GM10248 (cell line): Measurements from ENCODE around the gene BTG2.

Experiments
- CTCF ChIA-PET: fragments of 300-600 bp; sonication (Branson Sonifier 250); formaldehyde crosslinking; extraction: SDS; loops from one replicate; lab custom pipeline; 2021; ENCODE audit warnings: antibody characterized with exemption; lab: Yijun Ruan, JAX
- POLR2A ChIA-PET: fragments of 350-650 bp; sonication (Branson Sonifier 250); formaldehyde crosslinking; extraction: SDS; loops from one replicate; lab custom pipeline; 2020; ENCODE audit warnings: antibody characterized with exemption; lab: Yijun Ruan, JAX
- DNase-seq: peaks from one replicate; pipeline ENCODE4 v3.0.0; 2012; ENCODE audit errors: extremely low spot score
- TF ChIP-seq, protein P1 (sequence below): IDR thresholded peaks from 2 replicates; pipeline ENCODE4 v1.5.1; 2012; ENCODE audit warnings: mild to moderate bottlenecking, low read depth; ENCODE audit errors: extremely low read depth, missing control alignments, control extremely low read depth

Gene BTG2

DNA sequence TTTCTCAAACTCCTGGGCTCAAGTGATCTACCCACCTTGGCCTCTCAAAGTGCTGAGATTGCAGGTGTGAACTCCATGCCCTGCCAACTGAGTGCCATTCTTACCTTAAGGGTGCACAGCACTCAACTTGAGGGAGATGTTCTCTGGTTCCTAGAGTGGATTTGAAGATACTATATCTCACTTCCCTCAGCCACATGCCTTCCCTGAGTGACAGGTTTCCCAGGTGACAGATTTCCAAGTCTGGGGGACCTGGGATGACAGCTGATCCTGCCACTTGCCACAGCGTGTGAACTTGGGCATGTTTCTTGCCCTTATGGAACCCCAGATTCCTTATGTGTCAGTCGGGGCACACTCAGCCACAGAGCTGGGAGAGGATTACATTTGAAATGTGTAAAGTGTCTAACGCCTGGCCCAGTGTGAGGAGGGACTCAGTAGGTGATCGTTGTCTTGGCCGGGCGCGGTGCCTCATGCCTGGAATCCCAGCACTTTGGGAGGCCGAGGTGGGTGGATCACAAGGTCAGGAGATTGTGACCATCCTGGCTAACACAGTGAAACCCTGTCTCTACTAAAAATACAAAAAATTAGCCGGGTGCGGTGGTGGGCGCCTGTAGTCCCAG is 29.6 kb upstream of the BTG2 start:
- TF ChIP-seq, protein P1, sequence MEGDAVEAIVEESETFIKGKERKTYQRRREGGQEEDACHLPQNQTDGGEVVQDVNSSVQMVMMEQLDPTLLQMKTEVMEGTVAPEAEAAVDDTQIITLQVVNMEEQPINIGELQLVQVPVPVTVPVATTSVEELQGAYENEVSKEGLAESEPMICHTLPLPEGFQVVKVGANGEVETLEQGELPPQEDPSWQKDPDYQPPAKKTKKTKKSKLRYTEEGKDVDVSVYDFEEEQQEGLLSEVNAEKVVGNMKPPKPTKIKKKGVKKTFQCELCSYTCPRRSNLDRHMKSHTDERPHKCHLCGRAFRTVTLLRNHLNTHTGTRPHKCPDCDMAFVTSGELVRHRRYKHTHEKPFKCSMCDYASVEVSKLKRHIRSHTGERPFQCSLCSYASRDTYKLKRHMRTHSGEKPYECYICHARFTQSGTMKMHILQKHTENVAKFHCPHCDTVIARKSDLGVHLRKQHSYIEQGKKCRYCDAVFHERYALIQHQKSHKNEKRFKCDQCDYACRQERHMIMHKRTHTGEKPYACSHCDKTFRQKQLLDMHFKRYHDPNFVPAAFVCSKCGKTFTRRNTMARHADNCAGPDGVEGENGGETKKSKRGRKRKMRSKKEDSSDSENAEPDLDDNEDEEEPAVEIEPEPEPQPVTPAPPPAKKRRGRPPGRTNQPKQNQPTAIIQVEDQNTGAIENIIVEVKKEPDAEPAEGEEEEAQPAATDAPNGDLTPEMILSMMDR, result no peak
- no peak for DNase-seq
- CTCF ChIA-PET, result interaction anchor here (1.0 to 23.0 kb wide), 11 partner anchors 8 to 213 kb away, joined by 3 to 282 read pairs (median 9); partner anchors contain the start of gene BTG2
- POLR2A ChIA-PET, result interaction anchor here (0.6 to 2.9 kb wide), 7 partner anchors 25 to 50 kb away, joined by 3 to 25 read pairs (median 4); partner anchors contain the start of gene BTG2

DNA sequence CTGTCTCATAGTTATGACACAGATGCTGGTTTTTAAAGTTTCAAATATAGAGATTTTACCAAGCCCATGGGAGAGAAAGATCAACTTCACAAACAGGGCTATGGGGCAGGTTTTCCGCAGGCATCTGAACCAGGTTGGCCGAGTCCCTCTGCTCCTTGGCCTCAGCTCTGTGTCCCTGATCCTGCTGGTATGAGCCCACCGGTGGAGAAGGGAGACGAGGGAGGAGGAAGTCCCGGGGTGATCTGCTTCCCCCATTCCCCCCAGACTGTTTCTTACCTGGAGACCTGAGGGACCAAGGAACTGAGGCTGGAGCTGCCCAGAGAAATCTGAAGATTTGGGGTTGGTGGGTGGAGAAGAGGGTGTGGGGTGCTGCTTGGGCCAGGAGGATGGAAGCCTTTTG is 28.9 kb upstream of the BTG2 start:
- DNase-seq, result no peak
- ChIA-PET POLR2A (interaction anchor here (0.6 to 2.9 kb wide), 4 partner anchors 30 to 49 kb away, joined by 3 to 15 read pairs (median 4); partner anchors contain the start of gene BTG2), CTCF (interaction anchor here (1.0 to 23.0 kb wide), 8 partner anchors 8 to 212 kb away, joined by 3 to 282 read pairs (median 45); partner anchors contain the start of gene BTG2)
- TF ChIP-seq, protein P1, result no peak

DNA sequence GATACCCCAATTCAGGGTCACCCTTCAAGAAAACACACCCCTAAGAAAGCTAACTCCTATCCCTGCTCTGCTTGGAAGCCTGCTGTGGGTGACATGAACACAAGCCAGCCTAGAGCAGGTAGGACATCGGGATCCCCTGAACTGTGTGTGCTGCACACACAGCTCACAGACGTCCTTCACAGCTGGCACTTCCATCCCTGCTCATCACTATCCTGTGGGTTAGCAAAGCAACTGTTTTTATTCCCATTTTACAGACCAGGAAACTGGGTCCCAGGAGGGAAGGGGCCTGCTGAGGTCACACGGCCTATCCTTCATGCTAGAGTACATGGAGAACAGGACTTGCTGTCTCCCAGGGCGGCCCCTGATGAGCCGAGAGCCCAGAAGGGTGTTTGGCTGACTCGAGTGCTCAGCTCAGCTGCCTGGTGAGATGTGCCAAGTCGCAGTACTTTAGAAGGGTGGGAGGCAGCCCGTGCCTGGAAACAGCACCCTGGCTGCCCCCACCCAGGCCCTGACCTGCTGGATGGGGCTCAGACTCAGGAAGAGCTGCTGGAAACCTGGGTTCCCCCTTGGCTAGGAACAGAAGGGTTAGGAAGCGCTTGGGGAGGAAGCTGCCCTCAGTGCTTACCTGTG is 28.3 kb upstream of the BTG2 start:
- ChIA-PET CTCF (interaction anchor here (1.0 to 23.0 kb wide), 8 partner anchors 9 to 211 kb away, joined by 3 to 282 read pairs (median 12); no protein-coding TSS in a partner anchor), POLR2A (interaction anchor here (0.6 to 2.9 kb wide), 4 partner anchors 13 to 51 kb away, joined by 4 to 15 read pairs (median 6); partner anchors contain the start of gene BTG2)
- DNase-seq, result no peak
- TF ChIP-seq, protein P1, result no peak

DNA sequence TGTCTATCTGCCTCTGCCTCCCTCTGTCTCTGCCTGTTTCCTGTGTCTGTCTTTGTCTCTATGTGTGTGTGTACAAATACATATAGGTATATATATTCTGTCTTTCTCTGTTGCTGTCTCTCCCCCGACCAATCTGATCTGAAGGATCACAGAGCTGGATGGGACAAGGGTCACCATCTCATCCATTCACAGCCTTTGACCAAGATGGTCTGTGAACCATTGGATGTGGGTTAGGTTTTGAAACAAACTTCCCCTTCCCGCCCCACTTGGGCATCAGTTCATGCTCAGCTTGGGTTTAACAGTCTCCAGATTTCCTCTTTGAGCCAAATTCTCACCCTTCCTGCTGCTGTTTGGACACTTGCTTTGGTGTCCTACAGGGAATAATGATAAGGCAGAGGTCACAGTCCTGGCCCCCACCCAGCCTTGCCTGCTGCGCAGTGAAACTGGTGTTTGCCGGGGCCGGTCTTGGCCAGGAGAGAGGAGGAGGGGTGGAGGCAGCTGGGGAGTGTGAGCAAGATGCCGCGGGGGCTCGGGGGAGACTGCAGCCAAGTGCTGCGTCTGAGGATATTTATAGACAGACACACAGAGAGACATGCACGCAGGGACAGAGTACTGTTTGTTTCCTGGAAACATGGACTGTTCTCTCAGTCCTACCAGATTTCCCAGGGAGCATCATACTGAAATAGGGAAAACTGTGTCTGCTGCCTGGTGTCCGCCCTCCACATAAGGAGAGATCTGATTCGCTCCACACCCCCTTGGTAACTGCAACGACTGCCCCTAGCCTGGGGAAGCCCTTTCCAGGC is 27.0 kb upstream of the BTG2 start:
- TF ChIP-seq, protein P1, result no peak
- DNase-seq, result no peak
- ChIA-PET CTCF (interaction anchor here (1.1 to 23.0 kb wide), 9 partner anchors 8 to 210 kb away, joined by 3 to 282 read pairs (median 9); no protein-coding TSS in a partner anchor), POLR2A (interaction anchor here (0.8 to 2.9 kb wide), 4 partner anchors 12 to 49 kb away, joined by 3 to 15 read pairs (median 6); partner anchors contain the start of gene BTG2)

DNA sequence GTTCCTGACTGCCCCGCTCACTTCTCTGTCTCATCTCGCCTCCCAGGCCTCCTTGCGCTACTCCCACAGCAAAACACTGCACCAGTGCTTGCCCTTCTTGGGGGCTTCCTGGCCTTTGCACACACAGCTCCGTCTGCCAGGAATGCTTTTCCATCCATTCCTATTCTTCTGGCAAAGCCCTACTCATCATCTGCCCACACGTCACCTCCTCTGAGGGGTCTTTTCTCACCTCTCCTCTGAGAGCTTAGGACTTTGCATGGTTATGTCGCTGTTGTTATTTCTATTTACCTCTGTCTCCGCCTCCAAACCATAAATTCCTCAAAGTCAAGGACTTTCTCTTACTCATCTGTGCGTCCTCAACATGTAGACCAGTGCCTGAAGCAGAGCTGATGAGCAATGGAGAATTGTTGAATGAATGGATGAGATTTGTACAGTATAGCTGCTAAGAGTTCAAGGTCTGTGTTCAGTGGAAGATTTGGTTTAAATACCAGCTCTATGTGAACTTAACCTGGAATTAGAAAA is 26.4 kb upstream of the BTG2 start:
- CTCF ChIA-PET, result interaction anchor here (1.1 to 23.0 kb wide), 6 partner anchors 8 to 61 kb away, joined by 3 to 282 read pairs (median 48); no protein-coding TSS in a partner anchor
- TF ChIP-seq, protein P1, result no peak
- POLR2A ChIA-PET, result interaction anchor here (0.6 to 2.9 kb wide), 4 partner anchors 27 to 249 kb away, joined by 3 to 15 read pairs (median 5); partner anchors contain the start of gene BTG2

More for the DNA sequence above, 26.4 kb upstream of the BTG2 start:
- no peak for DNase-seq
